Measurements from ENCODE around the gene PARD6B. TPM values are rescaled to one million over a fixed set of nuclear protein-coding genes. Genes with fewer than 3 reads are reported as not detected.
"Not testable (repeated sequence)": the region's sequence is repeated elsewhere in the genome, so short reads cannot be mapped to it uniquely, and the experiment has no call there.

The PARD6B gene
- total RNA-seq, 1 donor from 2014 or later = 32.5 TPM

DNA sequence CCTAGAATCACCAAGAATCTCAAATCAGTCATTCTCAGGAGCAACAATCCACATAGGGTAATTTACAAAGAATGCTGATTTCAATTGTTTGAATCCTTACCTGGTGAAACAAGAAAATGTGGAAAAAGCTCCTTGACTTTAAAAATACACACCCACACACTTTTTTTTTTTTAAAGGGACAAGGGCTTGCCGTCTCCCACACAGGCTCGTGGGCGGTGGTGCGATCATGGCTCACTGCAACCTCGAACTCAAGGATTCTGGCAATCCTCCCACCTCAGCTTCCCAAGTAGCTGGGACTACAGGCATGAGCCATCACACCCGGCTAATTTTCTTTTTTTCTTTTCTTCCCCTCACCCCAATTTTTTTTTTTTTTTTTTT lies 30.7 kb downstream of the PARD6B start:
- ATAC-seq (peak; percentile 36 to 61), DNase-seq (no peak)
- Histone ChIP-seq H3K27me3 (ENCODE audit: low read depth) (no peaks in the 10 kb centered on the region), H3K9me3 (no peaks in the 10 kb centered on the region), H3K4me1 (peaks cover 19% of the 10 kb centered on the region), H3K36me3 (no peaks in the 10 kb centered on the region), H3K4me3 (no peak overlapping the region), H3K27ac (peak overlapping the region; percentile 80)
- TF ChIP-seq, protein P1, sequence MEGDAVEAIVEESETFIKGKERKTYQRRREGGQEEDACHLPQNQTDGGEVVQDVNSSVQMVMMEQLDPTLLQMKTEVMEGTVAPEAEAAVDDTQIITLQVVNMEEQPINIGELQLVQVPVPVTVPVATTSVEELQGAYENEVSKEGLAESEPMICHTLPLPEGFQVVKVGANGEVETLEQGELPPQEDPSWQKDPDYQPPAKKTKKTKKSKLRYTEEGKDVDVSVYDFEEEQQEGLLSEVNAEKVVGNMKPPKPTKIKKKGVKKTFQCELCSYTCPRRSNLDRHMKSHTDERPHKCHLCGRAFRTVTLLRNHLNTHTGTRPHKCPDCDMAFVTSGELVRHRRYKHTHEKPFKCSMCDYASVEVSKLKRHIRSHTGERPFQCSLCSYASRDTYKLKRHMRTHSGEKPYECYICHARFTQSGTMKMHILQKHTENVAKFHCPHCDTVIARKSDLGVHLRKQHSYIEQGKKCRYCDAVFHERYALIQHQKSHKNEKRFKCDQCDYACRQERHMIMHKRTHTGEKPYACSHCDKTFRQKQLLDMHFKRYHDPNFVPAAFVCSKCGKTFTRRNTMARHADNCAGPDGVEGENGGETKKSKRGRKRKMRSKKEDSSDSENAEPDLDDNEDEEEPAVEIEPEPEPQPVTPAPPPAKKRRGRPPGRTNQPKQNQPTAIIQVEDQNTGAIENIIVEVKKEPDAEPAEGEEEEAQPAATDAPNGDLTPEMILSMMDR (IDR thresholded peaks at IDR 0.05) = no peak
- intact Hi-C loops (cut with DNase I) = no loop called here

DNA sequence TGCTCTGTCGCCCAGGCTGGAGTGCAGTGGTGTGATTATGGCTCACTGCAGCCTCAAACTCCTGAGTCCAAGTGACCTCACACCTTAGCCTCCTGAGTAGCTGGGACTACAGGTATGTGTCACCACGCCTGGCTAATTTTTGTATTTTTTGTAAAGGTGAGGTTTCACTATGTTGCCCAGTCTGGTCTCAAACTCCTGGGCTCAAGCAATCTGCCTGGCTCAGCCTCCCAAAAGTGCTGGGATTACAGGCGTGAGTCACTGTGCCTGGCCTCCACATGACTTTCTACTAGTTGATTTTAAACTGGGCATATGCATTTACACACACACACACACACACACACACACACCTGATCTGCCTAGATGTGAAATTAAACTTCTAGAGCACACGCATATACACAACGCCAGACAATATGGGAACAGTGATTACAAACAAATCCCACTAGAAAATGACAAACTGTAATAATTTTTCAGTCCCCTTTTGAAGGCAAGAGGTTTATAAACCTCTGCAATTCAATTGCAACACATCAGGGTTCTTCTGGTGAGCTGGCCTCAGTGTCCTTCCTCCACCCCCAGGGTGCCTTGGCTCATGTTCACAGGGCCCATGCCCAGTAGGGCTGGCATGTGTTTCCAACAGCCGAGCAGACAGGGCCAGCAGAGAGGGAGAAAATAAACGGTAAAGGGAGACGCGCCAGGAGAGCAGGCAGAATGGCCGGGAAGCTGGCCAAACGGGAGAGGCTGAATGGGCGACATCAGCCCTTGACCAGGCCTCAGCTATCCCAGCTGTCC lies 31.2 kb downstream of the PARD6B start:
- TF ChIP-seq, protein P1 (IDR thresholded peaks at IDR 0.05) = no peak

DNA sequence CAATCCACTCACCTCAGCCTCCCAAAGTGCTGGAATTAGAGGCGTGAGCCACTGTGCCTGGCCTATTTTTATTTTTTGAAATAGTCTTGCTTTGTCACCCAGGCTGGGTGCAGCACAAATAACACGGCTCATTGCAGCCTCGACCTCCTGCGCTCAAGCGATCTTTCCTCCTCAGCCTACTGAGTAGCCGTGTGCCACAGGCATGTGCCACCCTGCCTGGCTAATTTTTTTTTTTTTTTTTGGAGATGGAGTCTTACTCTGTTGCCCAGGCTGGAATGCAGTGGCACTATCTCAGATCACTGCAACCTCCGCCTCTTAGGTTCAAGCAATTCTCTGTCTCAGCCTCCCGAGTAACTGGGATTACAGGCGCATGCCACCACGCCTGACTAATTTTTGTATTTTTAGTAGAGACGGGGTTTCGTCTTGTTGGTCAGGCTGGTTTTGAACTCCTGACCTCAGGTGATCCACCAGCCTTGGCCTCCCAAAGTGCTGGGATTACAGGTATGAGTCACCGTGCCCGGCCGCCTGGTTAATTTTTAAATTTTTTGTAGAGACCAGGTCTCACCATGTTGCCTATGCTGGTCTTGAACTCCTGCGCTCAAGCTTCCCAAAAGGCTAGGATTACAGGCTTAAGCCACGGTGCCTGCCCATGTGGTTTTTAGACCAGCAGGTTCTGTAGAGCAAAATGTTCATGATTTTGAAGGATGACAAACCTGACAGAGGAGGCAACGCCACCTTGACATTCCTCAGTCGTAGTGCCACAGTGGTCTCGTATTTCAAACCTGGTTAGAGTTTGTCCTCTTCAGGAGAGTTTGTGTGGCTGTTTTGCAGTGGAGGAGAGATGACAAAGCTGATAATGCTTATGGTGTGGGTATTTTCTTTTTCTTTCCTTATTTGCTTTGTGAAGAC lies 32.4 kb downstream of the PARD6B start:
- DNase-seq; ATAC-seq; H3K36me3 ChIP-seq; intact Hi-C loops (cut with DNase I); H3K4me3 ChIP-seq; H3K27me3 ChIP-seq (ENCODE audit: low read depth); H3K9me3 ChIP-seq: not testable (repeated sequence)
- Histone ChIP-seq H3K4me1 (peaks cover 19% of the 10 kb centered on the region), H3K27ac (peak overlapping the region; percentile 80)

More for the DNA sequence above, 31.2 kb downstream of the PARD6B start:
- peak; percentile 60 for DNase-seq
- Histone ChIP-seq H3K27ac (peak overlapping the region; percentile 80), H3K27me3 (ENCODE audit: low read depth) (no peaks in the 10 kb centered on the region), H3K4me3 (no peak overlapping the region), H3K4me1 (peaks cover 19% of the 10 kb centered on the region), H3K9me3 (no peaks in the 10 kb centered on the region), H3K36me3 (no peaks in the 10 kb centered on the region)
- ATAC-seq = peak; percentile 48 to 60
- intact Hi-C loops (cut with DNase I) = no loop called here

DNA sequence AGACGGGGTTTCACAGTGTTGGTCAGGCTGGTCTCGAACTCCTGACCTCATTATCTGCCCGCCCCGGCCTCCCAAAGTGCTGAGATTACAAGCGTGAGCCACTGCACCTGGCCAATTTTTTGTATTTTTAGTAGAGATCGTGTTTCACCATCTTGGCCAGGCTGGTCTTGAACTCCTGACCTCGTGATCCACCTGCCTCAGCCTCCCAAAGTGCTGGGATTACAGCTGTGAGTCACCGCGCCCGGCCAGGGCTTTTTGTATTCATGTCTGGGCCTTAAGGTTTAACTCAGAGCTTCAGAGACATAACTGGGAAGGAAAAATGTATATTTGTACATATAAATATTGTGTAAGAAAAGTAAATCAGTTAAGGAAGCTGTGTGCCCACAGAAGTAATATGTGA lies 33.9 kb downstream of the PARD6B start:
- H3K27me3 ChIP-seq (ENCODE audit: low read depth); DNase-seq; intact Hi-C loops (cut with DNase I); H3K4me3 ChIP-seq; H3K9me3 ChIP-seq; ATAC-seq; H3K36me3 ChIP-seq; H3K27ac ChIP-seq: not testable (repeated sequence)
- H3K4me1 ChIP-seq = peaks cover 19% of the 10 kb centered on the region

DNA sequence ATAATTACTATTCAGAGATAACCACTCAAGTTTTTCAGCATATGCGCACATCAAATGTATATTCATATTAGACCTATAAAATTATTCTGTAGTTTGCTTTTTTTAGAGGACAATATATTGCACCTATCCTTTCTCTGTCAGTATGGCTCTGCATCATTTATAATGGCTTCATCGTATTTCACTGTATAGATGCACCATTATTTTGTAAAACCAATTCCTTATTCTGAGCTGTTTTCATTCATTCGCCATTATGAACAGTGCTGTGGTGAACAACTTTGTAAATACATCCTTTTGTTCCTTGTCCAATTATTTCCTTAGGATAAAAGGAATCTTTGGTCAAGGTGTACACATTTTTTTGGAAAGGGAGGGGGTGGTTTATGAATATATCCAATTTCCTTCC lies 34.3 kb downstream of the PARD6B start:
- no peaks in the 10 kb centered on the region for H3K27me3 ChIP-seq (ENCODE audit: low read depth)
- H3K36me3 ChIP-seq = no peaks in the 10 kb centered on the region
- peaks cover 19% of the 10 kb centered on the region for H3K4me1 ChIP-seq
- H3K27ac ChIP-seq = no peak overlapping the region
- TF ChIP-seq, protein P1 (IDR thresholded peaks at IDR 0.05) = no peak
- intact Hi-C loops (cut with DNase I) = no loop called here
- ATAC-seq (no peak), DNase-seq (no peak)
- H3K9me3 ChIP-seq = no peaks in the 10 kb centered on the region
- no peak overlapping the region for H3K4me3 ChIP-seq

DNA sequence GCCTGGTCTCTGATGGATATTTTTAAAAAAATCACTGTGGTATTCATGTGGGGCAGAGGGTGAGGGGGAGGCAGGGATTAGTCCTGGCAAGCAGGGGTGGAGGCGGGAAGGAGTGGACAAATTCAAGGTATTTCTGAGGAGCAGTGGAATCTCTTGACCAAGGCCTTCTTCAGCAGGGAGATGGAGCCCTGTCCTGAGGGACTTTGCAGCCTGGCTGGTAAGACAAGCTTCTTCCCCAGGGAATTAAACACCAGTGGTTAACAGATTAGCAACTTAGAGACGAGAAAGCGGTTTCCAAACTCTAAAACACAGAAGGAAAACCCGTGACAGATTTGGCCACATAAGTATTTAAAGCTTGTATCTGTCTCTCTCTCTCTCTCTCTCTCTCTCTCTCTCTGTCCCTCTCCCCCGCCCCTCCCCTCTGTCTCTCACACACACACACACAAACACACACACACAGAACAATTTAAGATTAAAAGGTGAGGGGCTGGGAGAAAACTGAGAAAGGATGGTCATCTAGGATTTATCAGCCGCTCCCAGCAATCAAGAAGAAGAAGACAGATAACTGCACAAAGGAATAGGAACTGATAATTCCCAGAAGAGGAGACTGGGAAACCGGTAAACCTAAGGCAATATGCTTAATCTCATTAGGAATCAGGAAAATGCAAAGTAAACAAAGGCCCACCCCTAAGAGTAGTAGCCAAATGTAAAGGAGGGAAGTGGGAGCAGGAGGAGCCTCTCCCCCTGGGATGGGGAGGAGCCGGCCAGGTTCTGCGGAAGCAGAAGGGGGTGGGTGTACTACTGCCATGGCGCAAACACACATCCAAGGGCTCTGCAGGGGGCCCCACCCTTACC lies 35.8 kb downstream of the PARD6B start:
- intact Hi-C loops (cut with DNase I); H3K4me3 ChIP-seq: not testable (repeated sequence)

DNA sequence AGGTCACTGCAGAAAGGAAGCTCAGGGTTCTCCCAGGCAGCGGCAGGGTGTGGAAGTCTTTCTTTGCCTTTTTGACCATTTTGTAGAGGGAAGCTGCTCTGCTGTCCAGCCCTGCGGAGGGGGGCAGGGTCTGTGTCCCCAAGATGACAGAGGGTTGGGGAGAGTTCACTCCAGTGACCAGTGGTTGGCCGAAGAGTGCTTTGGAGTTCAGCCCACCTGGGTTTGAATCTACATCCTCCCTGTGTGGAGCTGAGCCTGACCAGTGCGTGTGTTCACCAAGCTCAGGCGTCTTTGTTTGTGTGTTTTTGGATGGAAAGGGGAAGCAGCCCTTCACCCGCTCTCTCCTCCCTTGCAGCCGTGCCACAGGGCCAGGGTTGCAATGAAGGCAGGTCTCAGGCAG lies 37.6 kb downstream of the PARD6B start:
- H3K36me3 ChIP-seq; intact Hi-C loops (cut with DNase I); H3K4me3 ChIP-seq; H3K9me3 ChIP-seq; H3K4me1 ChIP-seq; H3K27me3 ChIP-seq (ENCODE audit: low read depth); H3K27ac ChIP-seq: not testable (repeated sequence)
- DNase-seq (peak; percentile 17), ATAC-seq (peak in 1 of 2 donors; percentile 30)

More for the DNA sequence above, 35.8 kb downstream of the PARD6B start:
- not testable (repeated sequence) for H3K9me3 ChIP-seq; DNase-seq; H3K27ac ChIP-seq; H3K36me3 ChIP-seq; H3K27me3 ChIP-seq (ENCODE audit: low read depth)
- peak in 1 of 2 donors; percentile 29 for ATAC-seq
- peaks cover 15% of the 10 kb centered on the region for H3K4me1 ChIP-seq

DNA sequence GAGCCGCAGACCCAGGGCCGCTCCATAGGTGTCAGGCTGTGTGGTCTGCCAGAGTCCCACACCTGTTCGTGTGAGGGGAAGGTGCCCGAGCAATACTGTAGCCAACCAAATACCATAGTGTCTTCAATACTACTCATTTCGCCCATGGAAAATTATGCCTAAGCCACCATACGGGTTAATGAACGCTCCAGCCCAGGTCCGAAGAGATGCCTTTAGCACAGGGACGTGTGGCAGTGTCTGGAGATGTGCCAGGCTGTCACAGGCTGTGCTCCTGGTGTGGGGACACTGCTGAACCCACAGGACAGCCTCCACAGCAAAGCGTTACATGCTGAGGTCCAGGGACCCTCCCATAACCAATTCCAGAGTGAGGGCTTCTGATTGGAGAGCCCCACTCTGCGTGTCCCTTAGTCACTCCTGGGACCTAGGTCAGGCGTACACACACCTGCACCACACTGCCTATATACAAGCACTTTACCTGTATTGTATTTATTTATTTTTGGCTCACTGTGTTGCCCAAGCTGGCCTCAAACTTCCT lies 38.2 kb downstream of the PARD6B start:
- intact Hi-C loops (cut with DNase I); H3K9me3 ChIP-seq; H3K36me3 ChIP-seq; H3K27me3 ChIP-seq (ENCODE audit: low read depth); DNase-seq; H3K4me3 ChIP-seq; H3K4me1 ChIP-seq; H3K27ac ChIP-seq: not testable (repeated sequence)
- peak in 1 of 2 donors; percentile 13 for ATAC-seq

DNA sequence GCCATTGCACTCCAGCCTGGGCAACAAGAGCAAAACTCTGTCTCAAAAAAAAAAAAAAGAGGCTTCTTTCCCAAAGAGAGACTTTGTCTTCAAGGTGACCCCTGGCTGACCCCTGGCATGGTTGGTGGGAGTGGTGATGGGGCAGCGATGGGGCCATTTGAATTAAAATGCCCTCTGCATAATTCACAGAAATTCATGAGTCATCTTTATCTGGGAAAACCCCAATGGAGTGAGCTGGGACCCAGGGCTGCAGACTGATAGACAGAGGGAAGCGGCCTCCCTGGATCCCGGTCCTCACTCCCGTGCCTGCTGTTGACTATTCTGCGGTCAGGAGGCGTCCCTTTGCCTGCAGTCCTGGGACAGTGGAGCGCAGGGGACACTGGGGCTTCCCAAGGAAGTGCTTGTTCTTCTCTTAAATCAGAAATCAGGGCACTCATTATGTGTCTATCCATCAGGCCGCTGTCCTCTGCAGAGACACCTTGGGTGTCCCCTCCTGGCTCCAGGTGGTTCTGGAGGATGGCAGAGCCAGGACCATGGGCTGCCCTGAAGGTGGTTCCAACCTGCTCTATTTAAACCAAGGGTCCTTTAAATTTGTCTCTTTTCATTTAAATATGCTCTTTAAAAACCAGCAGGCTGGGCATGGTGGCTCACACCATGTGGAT lies 40.2 kb downstream of the PARD6B start:
- H3K4me3 ChIP-seq; H3K27me3 ChIP-seq (ENCODE audit: low read depth); H3K4me1 ChIP-seq; intact Hi-C loops (cut with DNase I); H3K36me3 ChIP-seq; DNase-seq; ATAC-seq; H3K9me3 ChIP-seq; H3K27ac ChIP-seq: not testable (repeated sequence)

All from lower lobe of right lung (tissue), 2 donors.